ENCODE measurements around the gene PRRG4. TPM values are rescaled to one million over a fixed set of nuclear protein-coding genes. Genes with fewer than 3 reads are reported as not detected.
"Not testable (repeated sequence)": the region's sequence is repeated elsewhere in the genome, so short reads cannot be mapped to it uniquely, and the experiment has no call there.

PRRG4 gene
- polyA plus RNA-seq, 10 donors = 0.08 to 4.5 (median 0.17) TPM

- DNase-seq = no peak
Observed at GRCh38 chr11:32830413-32830738, 649 bp downstream of the PRRG4 start.

DNA sequence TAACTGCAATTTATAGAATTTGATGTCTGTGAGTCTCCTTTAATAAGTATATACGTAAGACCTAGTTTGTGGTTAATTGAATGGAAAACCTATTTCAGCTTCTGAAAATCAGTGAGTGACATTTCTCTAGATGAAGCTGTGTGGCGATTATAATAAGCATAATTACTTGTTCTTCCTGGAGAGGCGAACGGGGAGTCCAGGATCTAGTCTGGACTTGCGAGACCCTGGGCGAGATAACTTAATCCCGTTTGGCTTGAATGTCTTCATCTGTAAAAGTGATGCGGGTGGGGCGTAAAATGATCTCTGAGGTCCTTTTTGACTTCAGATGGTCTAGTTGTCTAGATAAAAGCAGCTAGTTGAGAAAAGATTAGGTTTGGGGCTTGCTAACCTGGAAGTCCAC lies 1.1 kb downstream of the PRRG4 start:
- DNase-seq = no peak

- no peak for DNase-seq
Observed at GRCh38 chr11:32831221-32831620, 1.5 kb downstream of the PRRG4 start.

- DNase-seq = no peak
Observed at GRCh38 chr11:32833921-32834320, 4.2 kb downstream of the PRRG4 start.

DNA sequence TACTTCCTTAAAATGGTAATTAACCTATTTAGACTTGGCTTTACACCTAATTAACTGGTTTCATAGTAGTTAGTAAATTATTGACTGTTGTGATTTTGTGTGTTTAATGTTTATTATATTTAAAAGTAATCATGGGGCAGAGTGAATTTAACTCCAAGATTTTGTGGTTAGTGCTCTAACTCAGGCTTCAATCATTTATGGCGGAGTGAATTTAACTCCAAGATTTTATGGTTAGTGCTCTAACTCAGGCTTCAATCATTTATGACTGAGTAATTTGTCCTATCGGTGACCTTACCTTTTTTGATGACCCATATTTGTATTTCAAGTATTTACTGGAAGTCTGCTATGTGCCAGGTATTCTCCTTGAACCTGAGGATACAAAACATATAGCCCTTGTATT lies 7.2 kb downstream of the PRRG4 start:
- DNase-seq = no peak

- no peak for DNase-seq
Observed at GRCh38 chr11:32838505-32839274, 9.0 kb downstream of the PRRG4 start.

DNA sequence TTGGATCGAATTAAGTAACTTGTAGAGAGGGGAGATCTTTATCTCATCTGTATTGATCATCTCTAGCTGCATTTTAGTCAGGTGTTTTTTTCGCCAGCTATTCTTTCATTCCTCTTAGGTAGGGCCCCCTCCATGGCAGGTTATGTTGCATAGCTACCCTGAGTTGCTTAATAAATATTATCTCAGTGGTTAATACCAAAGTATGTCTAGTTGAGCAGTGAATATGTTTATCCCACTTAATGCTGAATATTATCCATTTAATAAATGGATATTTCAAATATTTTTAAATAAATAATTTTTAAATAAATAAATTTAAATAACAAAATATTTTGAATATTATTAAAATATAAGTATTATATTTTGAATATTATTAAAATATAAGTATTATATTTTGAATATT lies 9.6 kb downstream of the PRRG4 start:
- DNase-seq = no peak

- no peak for DNase-seq
Observed at GRCh38 chr11:32840587-32840986, 10.9 kb downstream of the PRRG4 start.

GRCh38 chr11:32843544-32843943 lies 13.8 kb downstream of the PRRG4 start:
- DNase-seq = no peak

DNA sequence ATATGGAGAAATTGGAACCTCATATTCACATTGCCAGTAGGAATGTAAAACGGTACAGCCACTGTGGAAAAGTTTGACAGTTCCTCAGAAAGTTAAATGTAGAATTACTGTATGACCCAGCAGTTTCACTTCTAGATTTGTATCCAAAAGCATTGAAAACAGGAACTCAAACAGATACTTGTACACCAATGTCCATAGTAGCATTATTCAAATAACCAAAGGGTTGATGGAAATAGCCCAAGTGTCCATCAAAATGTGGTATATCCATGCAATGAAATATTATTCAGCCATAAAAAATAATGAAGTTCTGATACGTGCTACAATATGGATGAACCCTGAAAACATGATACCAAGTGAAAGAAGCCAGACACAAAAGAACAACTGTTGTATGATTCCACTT lies 17.8 kb downstream of the PRRG4 start:
- no peak for DNase-seq

DNA sequence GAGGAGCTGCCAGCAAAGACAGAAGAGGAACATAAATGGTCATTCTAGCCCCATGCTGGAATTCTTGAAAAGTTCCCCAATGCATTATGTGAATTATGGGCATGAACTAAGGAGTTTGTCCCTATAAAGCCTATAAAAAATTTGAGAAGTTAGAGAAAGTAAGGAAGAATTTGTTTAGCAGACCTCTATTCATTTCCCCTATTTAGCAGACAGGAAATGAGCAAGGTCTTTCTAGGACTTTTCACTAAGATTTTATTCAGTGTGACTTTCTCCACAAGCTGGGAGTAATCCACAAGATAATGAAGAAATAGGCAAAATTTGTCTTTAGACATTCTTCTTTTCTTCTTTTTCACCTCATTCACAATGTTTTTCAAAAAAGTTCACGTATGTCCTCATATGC lies 20.0 kb downstream of the PRRG4 start:
- no peak for DNase-seq

GRCh38 chr11:32851251-32851650 lies 21.5 kb downstream of the PRRG4 start:
- DNase-seq = no peak

- DNase-seq = no peak
Observed at GRCh38 chr11:32852207-32852606, 22.5 kb downstream of the PRRG4 start.

DNA sequence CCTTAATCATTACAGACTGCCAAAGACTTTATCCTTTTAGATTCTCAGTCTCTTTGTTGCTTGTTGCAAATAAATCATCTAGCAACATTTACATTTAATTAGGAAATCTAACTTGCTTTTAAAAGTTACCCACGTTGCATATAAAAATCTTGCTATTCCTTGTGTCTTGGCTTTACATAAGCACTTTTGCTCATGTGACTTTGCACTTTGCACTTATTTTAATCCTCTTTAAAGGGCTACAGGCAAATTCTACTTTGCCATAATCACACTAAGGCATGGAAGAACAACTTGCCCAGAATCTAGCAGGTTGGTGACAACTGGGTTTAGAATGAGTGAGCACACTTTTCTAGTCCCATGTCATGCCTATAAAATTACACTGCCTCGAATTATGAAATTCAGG lies 25.9 kb downstream of the PRRG4 start:
- DNase-seq = no peak

DNA sequence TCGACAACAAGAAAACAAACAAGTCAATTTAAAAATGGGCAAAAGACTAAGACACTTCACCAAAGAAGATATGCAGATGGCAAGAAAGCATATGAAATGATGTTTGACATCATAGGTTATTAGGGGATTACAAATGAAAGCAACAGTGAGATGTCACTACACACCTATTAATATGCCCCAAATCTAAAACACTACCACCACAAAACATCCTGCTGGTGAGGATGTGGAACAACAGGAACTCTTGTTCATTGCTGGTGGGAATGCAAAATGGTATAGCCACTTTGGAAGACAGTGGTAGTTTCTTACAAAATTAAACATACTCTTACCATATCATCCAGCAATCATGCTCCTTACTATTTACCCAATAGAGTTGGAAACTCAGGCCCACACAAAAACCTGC lies 29.0 kb downstream of the PRRG4 start:
- DNase-seq = no peak

- DNase-seq = no peak
Observed at GRCh38 chr11:32861850-32862577, 32.3 kb downstream of the PRRG4 start.

GRCh38 chr11:32864555-32864954 lies 34.8 kb downstream of the PRRG4 start:
- DNase-seq = no peak

- not testable (repeated sequence) for DNase-seq
Observed at GRCh38 chr11:32868752-32869151, 39.0 kb downstream of the PRRG4 start.

- DNase-seq = no peak
Observed at GRCh38 chr11:32870676-32871075, 40.9 kb downstream of the PRRG4 start.

DNA sequence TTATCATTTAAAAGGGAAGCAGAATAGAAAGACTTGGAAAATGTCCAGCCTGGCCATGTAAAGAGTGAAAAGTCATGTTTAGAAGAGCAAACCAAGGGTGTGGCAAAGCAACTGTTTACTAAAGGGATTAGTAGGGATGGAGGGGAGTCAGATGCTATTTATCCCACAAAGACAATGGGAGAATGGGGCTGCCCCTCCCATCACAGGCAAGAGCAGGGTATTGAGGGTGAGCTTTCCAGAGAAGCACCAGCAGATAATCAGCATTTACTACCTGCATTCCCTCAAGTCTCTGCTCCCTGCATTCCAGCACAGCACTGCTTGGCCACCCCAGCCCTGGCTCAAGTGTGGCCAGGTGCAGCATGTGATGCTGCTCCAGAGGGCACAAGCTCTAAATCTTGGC lies 44.4 kb downstream of the PRRG4 start:
- DNase-seq = no peak

GRCh38 chr11:32881286-32881685 lies 51.6 kb downstream of the PRRG4 start:
- DNase-seq = no peak

GRCh38 chr11:32883421-32883820 lies 53.7 kb downstream of the PRRG4 start:
- no peak for DNase-seq

GRCh38 chr11:32884023-32884422 lies 54.3 kb downstream of the PRRG4 start:
- no peak for DNase-seq

Data from muscle of back (tissue), 11 donors.